Stimulated activated CD8-positive, alpha-beta memory T cell treated with anti-CD3 and anti-CD28 coated beads, Interleukin-2, amount 100 ng/mL, for 48 hours (primary cell): ENCODE results near the gene LGALS4.
"Not testable (repeated sequence)": the region's sequence is repeated elsewhere in the genome, so short reads cannot be mapped to it uniquely, and the experiment has no call there.

Experiments
- DNase-seq, 2 donors: peaks; one replicate each; pipeline ENCODE4 v3.0.0-alpha.2; 2020; ENCODE audit warnings: low read depth in 2 of 2

The LGALS4 gene

DNA sequence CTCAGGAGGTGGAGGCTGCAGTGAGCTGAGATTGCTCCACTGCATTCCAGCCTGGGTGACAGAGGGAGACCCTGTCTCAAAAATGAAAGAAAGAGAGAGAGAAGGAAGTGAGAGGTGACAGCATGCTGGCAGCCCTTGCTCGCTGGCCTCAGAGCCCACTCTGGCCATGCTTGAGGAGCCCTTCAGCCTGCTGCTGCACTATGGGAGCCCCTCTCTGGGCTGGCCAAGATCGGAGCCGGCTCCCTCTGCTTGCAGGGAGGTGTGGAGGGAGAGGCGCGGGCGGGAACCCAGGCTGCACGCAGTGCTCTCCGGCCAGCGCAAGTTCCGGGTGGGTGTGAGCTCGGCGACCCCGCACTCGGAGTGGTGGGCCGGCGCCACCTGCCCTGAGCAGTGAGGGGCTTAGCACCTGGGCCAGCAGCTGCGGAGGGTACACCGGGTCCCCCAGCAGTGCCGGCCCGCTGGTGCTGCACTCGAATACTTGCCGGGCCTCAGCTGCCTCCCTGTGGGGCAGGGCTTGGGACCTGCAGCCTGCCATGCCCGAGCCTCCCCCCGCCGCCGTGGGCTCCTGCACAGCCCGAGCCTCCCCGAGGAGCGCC lies 8.6 kb upstream of the LGALS4 start:
- not testable (repeated sequence) for DNase-seq

DNA sequence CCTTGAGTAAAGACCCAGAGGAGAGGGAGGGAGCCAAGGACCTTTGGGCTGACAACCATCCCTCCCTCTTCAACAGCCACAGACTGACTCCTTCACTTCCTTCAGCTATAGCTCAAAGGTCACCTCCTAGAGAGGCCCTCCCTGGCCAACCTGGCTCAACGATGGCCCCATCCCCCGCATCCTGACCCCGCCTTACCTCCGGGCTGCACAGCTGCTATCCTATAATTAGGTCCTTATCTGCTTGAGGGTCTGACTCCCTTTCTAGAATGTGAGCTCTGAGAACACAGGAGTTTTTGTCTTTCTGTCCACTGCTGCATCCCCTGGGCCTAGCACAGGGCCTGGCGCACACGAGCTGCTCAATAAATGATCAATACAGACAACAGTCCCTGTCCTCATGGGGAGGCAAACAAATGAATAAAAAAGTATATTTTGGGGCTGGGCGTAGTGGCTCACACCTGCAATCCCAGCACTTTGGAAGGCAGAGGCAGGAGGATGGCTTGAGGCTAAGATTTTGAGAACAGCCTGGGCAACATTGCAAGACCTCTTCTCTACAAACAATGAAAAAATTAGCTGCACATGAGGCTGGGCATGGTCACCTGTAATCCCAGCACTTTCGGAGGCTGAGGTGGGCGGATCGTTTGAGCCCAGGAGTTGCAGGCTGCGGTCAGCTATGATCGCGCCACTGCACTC lies 6.6 kb upstream of the LGALS4 start:
- no peak for DNase-seq

DNA sequence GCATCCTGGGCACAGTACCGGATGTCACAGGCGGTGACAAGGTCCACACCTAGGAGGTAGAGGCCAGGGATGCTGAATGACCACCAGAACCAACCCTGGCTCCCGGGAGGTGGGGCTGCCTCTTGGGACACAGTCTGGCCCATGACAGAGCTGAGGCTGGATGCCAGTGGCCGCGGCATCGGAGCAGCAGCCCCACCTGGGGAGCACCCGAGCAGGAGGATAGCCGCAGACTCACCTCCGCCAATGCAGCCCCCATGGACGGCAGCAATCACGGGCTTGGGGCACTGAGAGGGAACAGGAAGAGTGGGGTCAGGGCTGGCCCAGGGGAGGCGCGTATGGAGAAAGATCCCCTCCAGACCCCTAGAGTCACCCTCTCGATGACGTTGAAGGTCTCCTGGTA lies 4.3 kb upstream of the LGALS4 start:
- DNase-seq, result no peak

DNA sequence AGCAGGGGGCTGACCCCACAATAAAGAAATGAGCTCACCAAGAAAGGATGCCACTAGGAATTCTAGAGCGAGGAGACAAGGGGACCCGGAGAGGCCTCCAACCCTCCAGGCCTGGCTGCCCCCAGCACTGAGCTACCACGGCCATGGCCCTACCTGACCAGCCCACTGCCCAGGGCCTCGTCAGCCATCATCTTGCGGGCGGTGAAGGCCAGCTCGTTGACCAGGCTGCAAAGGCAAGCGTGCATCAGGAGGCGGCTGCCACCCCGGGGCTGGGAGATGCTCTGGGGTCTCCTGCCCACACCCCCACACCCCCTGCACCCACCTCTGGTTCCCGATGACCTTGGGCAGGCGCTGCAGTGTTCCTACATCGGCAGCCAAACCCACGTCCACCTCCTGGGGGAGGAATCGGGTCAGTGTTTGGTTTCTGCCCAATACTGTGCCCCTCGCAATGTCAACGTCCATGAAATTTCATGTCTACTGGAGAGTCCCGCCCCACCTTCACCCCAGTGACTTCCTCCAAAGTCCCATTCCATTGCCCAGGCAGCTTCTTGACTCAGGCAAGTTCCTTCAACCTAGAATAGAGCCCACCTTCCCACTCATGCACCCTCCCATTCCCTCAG lies 3.5 kb upstream of the LGALS4 start:
- DNase-seq, result no peak

DNA sequence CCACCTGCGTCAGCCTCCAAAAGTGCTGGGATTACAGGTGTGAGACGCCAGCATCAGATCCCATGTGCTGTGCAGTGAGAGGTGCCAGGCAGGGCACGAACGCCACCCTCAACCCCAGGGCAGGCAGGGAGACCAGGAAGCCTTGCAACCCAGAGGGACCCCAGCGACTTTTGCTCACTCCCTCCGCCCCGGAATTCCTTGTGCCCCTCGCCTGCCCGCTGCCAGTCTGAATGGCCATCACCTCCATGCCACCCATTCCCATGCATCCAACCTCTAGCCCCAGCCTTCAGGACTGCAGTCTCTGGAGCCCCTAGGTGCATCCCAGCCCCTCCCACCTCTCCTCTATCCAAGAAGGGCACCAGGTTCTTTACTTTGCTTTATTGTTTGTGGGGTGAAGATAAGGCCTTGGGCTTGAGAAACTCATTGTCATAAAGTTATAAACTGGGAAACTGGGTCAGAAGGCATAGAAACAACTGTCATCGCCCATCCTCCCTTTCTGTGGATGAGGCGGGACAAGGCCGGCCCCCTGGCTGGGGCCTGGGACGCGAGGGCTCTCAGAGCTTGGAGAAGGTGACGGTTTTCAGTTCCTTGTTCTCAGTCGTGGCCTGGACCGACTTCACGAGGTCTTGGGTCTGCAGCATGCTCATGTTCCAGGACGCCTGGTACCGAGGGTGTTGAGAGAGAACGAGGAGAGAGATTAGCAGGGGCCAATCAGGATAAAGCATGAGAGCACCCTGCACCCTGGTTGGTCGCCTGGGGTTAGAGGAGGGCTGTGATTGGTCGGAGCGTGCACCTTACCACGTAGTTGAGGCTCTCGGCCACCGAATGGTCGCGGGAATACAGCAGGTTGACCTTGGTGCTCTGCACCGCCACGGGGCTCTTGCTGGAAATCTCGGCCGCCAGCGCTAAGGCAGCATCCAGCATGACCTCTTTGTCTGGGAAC lies 2.6 kb upstream of the LGALS4 start:
- no peak for DNase-seq

- not testable (repeated sequence) for DNase-seq
Measured at GRCh38 chr19:38813932-38814331, 1.2 kb upstream of the LGALS4 start.

DNA sequence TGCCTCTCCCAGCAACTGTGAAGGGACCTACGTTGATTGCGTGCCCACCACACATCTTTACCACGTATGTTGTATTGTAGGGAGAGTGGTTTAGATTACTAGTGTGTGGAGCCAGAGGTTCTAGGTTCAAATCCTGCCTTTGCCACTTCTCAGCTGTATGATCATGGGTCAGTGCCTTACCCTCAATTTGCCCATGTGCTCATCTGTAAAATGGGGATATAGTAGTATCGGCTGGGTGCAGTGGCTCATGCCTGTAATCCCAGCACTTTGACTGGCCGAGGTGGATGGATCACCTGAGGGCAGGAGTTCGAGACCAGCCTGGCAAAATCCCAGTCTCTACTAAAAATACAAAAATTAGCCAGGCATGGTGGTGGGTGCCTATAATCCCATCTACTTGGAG lies 578 bp upstream of the LGALS4 start:
- DNase-seq, result no peak

GRCh38 chr19:38812009-38812840 lies 520 bp downstream of the LGALS4 start:
- no peak for DNase-seq

DNA sequence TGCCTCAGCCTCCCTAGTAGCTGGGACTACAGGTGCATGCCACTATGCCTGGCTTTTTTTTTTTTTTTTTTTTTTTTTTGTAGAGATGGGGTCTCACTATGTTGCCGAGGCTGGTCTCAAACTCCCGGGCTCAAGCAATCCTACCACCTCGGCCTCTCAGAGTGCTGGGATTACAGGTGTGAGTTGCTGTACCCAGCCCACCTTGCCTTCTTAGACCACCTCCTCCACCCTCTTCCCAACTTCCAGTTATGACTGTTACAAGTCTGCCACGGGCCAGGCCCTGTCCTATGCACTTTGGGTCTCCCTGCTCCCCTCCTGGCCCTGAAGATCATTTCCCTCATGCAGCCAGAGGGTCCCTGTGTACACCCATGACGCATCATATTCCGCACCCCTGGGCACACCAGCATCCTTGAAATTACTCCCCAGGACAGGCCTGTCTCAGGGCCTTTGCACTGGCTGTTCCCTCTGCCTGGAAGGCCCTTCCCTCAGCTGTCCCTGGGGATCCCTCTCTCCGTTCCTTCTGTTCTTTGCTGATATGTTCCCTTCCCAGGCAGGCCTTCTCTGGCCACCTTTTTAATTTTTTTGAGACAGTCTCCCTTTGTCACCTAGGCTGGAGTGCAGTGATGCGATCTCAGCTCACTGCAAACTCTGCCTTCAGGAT lies 3.0 kb downstream of the LGALS4 start:
- no peak for DNase-seq

GRCh38 chr19:38808741-38809140 lies 4.0 kb downstream of the LGALS4 start:
- DNase-seq, result no peak

DNA sequence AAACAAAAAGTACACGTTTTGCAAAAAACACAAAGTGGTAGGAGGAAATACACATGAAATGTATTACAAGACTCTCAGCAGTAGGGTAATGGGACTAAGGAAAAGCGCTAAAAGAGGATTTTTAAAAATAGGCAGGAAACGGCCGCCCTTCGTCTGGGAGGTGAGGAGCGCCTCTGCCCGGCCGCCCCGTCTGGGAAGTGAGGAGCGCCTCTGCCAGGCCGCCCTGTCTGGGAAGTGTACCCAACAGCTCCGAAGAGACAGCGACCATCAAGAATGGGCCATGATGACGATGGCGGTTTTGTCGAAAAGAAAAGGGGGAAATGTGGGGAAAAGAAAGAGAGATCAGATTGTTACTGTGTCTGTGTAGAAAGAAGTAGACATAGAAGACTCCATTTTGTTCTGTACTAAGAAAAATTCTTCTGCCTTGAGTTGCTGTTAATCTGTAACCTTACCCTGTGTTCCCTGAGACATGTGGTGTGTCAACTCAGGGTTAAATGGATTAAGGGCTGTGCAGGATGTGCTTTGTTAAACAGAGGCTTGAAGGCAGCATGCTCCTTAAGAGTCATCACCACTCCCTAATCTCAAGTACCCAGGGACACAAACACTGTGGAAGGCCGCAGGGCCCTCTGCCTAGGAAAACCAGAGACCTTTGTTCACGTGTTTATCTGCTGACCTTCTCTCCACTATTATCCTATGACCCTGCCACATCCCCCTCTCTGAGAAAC lies 5.2 kb downstream of the LGALS4 start:
- not testable (repeated sequence) for DNase-seq

- DNase-seq, result no peak
Measured at GRCh38 chr19:38806371-38806770, 6.4 kb downstream of the LGALS4 start.

GRCh38 chr19:38805180-38805579 lies 7.6 kb downstream of the LGALS4 start:
- DNase-seq, result no peak

DNA sequence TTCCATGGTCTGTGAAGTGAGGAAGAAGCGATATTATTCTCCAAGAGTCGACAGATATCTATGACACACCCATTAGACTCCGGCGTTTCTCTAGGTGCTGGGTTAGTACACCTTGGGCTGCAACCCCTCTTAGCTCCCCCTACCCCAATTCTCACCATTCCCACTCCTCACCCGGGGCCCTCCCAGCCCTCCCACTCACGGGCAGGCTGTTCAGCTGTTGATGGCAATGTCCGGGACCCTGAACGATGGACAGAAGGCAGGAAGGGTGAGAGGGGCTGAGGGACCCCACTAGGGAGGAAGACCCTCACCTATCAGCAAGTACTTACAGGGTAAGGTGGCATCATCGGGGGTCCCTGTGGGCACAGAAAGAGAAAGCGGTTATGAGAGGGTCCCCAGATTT lies 9.2 kb downstream of the LGALS4 start:
- no peak for DNase-seq

DNA sequence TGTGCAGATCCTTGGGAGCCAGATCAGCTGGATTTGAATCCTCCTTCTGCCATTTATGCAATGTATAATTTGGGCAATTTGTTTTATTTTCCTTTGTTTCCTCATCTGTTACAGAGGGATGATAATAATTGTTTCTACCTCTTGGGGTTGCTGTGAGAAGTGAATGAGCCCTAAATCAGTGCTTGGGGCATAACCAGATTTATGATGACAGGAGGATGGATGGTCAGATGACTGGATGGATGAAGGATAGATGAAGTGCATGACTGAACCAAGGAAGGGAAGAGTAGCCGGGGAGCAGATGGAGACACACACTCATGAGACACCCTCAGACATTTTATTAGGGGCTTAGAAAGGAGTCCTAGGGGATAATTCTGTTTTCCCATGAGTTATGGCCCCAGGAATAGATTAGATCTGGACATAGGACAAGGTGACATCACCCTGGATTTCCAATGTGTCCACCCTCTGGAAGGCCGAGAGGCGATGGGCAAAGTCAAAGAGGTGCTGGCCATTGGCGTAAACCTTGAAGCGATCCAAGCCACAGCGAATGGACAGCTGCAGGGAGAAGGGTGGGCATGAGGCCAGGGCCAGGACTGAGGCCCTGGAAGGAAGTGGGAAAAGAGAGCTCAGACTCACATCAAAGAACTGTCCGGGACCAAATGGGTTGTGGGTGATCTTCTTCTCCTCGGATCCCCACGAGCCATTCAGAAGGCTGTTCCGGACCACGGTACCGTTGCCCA lies 11.2 kb downstream of the LGALS4 start:
- no peak for DNase-seq

GRCh38 chr19:38800577-38801347 lies 12.0 kb downstream of the LGALS4 start:
- DNase-seq, result no peak

DNA sequence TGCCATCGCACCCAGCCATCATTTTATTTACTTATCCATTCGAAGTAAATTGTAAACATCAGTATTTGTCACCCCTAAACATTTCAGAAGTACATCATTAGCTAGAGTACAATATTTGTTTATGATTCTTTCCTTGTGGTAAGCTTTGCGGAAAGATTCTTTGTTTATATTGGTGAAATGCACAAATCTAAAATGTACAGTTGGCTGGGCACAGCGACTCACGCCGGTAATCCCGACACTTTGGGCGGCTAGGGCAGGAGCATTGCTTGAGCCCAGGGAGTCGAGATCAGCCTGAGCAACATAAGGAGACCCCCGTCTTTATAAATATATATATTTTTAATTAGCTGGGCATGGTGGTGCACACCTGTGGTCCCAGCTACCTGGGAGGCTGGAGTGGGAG lies 13.6 kb downstream of the LGALS4 start:
- DNase-seq, result no peak

- not testable (repeated sequence) for DNase-seq
Measured at GRCh38 chr19:38797781-38798180, 15.0 kb downstream of the LGALS4 start.

DNA sequence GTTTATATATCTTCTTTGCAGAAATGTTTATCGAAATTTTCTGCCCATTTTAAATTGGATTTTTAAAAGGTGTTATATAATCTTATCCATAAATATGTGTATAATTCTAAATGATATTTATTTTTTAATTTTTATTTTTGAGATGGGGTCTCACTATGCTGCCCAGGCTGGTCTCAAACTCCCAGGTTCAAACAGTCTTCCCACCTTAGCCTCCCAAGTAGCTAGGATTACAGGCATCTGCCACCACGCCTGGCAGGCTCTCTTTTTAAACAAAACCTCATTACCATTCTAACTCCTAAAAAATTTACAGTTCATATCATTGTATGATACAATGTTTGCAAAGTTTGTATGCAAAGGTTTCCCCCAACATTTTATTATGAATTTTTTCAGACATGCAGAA lies 16.6 kb downstream of the LGALS4 start:
- no peak for DNase-seq
